GM18511 (cell line): ENCODE results near the gene MRPL18.
"Not testable (repeated sequence)": the region's sequence is repeated elsewhere in the genome, so short reads cannot be mapped to it uniquely, and the experiment has no call there.

Experiments used
- ATAC-seq: cut with Tn5 transposase; IDR thresholded peaks from one replicate; pipeline ENCODE4 v1.9.1; 2021; ENCODE audit warnings: mild to moderate bottlenecking, moderate library complexity; ENCODE audit not compliant: unreplicated experiment

The MRPL18 gene

DNA sequence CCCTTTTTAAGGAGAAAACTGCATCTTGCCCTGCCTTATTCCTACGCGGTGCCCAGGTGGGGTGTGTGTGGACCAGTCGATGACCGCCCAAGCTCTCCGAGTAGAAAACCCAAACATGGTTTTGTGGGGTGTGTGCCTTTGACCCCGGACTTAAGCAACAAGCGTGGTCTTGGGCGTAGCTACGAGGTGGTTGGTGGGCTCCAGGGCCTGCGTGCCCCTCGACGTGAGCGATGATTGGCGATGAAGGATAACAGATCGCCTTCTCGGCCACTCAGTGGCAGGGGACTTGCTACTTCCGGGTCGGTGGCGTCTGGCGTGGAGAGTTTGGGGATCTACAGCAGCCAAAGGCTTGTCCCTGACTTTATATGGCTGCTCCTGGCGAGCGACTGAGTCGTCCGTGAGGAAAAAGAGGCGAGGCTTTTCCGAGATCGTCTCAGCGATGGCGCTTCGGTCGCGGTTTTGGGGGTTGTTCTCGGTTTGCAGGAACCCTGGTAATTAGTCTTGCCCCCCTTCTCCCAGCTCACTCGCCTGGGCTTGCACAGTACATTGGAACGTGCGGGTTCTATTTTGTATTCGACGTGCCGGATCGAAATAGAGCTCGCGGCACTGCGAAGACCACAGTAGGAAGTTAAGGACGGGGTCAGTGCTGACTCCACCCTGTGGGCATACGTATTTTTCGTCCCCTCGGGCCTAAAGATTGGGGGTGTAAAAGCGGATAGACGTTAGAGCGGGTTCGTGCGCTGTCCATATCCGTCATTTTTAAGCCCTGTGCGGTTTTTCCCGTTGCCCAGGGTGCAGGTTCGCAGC, at the start of gene MRPL18:
TSS of gene MRPL18 (plus strand) at position 319 of the 807 bp plus-strand sequence. CDS start at position 440, 121 bp downstream.
- peak; percentile 86 for ATAC-seq

DNA sequence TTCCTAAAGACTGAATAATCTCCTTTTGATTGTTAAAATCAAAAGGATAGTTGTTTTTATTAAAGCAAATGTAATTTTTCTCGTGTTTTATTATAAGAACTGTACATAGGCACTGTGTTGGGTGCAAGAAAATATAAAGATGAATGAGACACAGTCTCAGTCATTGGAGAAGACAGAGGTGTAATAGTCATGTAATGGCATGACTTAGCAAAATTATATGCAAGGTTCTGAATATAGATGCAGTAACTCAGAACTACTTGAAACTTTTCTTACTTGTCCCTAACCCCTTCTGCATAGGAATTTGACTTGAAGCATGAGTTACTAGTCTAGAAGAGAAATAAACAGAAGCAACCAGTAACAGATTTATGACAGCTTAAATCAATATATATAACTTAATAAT, 48.1 kb upstream of the MRPL18 start:
- ATAC-seq = no peak

DNA sequence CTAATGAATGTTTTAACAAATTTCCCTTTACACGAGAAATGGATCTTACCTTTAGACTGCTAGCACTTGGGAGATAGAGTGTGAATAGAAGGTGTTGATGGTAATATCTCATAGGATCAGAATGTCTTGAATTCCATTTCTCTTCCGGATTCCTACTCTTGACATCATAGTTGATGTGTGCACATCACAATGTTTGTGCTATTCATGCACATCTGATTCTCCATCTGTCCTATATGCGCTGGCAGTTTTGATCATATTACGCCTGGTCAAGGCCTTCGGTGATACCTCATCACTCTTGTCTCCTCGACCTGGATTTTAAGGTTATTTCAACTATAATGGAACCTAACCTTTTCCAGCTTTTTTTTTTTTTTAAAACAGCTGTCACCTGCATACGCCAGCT, 45.2 kb upstream of the MRPL18 start:
- no peak for ATAC-seq

DNA sequence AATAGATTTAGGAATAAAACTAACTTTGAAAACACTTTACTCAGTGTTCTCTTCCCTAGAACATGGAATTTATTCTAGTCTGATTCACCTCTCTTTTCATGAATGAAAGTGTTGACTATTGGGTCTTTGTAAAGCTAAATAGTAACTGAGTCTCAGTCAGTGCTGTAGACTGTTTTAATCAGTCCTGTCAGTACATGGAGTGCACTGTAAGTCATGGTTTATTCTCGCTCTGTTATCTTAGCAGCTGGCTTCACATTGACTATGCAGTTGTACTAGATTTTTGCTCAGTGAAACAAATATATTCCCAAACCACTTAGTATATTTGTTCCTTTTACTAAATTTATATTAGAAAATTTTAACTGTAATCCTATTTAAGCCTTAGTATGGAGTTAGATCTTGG, 43.5 kb upstream of the MRPL18 start:
- ATAC-seq = no peak

DNA sequence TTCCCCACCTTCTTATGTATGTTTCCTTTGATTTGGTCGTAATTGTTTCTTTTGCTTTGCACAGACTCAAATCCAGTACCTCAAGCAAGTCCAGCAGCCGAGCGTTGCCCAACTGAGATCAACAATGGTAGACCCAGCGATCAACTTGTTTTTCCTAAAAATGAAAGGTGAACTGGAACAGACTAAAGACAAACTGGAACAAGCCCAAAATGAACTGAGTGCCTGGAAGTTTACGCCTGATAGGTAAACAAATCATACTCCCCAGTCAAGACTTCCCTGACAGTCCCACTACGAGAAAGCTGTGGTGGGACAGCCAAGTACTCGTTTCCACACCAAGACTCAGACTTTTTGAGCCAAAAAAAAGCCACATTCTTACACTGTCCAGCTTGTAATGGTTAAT, 42.1 kb upstream of the MRPL18 start:
- not testable (repeated sequence) for ATAC-seq

DNA sequence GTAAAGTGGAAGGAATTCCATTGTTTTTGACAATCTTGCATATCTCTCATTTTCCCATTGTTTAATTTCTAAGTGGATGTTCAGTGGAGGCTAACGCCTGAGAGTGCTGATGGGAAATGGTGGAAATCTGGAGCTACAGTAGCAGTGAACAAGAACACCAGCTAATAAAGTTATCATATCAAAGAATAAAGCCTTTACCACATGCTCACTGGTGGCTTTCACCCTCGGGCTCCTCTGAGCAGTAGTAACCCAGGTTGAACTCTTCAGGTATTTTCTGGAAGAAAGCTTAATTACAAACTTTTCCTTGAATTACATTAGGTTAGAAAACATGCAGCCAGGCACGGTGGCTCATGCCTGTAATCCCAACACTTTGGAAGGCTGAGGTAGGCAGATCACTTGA, 38.8 kb upstream of the MRPL18 start:
- no peak for ATAC-seq

DNA sequence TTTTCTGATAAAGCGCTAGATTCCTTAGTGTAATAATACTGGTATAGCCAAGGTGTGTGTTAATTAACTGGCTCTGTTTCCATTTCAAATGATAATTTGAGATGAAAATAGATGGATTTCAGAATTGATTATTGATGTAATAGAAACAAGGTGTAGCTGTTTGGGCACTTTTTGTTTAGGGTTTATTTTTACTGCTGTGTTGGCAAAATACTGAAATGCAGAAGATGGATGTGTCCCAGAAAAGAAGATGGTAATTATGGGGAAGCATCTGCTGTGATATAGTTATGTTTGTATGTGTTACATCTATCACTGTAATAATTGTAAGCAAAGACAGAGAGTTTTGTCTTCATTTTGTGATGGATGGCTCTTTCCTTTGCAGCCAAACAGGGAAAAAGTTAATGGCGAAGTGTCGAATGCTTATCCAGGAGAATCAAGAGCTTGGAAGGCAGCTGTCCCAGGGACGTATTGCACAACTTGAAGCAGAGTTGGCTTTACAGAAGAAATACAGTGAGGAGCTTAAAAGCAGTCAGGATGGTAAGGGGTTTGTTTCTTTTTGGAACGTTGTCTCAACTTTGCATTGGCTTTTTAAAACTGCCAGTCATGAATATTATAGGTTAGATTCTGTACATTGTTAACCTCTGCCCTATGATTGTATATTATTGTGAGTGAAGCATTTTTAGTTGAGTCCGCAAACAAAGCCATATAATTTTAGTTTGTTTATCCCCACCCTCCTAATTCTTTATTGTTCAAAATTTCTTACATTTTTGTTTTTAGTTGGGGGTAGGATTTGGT, 37.0 kb upstream of the MRPL18 start:
- ATAC-seq = no peak

DNA sequence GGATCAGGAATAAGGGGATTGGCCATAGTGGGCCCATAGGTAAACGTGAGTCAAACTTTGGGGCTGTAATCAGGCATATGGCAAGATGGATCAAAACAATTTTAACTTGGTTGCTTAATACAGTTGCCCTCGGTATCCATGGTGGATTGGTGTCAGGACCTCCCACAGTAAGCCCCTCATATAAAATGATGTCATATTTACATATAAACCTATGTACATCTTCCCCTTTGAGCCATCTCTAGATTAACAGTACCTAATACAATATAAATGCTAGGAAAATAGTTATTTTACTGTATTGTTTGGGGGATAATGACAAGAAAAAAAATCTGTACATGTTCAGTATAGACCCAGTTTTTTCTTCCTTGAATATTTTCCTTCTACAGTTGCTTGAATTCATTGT, 35.9 kb upstream of the MRPL18 start:
- ATAC-seq = no peak

DNA sequence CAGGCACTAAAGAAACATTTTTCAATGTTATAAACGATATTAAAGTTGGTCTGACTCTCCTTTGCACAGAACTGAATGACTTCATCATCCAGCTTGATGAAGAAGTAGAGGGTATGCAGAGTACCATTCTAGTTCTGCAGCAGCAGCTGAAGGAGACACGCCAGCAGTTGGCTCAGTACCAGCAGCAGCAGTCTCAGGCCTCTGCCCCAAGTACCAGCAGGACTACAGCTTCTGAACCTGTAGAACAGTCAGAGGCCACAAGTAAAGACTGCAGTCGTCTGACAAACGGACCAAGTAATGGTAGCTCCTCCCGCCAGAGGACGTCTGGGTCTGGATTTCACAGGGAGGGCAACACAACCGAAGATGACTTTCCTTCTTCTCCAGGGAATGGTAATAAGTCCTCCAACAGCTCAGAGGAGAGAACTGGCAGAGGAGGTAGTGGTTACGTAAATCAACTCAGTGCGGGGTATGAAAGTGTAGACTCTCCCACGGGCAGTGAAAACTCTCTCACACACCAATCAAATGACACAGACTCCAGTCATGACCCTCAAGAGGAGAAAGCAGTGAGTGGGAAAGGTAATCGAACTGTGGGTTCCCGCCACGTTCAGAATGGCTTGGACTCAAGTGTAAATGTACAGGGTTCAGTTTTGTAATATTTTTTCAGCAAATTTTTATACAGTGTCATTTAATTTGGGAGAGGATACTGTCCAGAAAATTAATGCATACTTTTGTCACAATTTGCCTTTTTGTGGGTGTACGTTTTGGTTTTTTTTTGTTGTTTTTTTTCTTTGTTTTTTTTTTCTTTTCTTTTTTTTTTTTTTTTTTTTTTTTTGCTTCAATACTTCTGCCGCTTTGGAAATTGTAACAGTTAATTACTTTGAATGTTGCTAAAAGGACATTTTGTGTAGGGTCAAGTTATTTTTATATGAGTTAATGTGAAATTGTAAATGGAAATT, 35.0 kb upstream of the MRPL18 start:
- no peak for ATAC-seq

DNA sequence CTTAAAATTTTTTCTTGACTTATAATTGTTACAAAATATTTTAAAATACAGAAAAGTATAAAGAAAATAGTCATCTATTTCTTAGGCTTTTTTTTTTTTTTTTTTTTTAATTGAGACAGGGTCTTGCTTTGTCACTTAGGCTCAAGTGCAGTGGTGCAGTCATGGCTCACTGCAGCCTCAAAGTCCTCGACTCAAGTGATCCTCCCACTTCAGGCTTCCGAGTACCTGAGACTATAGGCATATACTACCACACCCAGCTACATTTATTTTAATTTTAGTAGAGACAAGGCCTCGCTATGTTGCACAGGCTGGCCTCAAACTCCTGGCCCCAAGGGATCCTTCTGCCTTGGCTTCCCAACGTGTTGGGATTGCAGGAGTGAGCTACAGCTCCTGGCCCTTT, 33.8 kb upstream of the MRPL18 start:
- no peak for ATAC-seq

DNA sequence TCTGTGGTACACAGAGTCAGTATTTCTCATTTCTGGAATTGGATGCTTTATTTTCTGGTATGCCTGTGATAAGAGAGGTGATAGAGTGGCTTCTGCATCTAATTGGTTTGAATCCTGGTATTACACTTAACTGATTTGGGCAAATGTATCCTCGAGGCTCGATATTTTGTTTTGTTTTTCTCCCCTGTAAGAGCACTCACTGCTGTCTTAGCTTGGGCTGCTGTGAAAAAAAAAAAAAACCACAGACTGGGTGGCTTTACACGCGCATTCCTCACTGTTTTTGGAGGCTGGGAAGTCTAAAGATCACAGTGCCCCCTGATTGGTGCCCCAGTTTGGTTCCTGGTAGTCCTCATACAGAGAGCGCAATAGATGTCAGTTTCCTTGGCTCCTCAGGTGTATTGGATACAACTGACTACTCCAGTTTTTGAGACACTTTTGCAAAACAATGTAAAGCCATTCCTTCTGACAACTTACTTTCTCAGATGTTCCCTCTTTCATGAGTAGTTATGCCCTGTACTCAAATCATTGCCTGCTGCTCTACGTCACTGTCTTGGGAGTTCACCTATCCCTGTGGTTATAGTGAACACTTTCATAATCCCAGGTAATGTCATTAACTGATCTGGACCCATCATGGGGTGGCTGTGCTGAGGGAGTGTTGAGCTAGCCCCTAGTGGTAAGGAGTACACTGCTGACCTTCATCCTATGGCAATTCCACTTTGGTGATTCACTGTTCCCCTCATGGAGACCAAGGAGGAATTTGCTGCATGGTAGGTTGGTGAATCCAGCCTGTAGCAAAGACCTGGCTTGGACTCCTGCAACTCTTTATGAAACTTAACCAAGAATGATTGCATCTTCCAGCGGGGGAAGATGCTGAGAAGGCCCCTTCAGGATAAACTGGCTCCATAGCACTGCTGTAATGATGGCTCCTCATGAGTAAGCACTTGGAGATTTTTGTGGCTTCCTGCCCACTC, 32.0 kb upstream of the MRPL18 start:
- no peak for ATAC-seq

DNA sequence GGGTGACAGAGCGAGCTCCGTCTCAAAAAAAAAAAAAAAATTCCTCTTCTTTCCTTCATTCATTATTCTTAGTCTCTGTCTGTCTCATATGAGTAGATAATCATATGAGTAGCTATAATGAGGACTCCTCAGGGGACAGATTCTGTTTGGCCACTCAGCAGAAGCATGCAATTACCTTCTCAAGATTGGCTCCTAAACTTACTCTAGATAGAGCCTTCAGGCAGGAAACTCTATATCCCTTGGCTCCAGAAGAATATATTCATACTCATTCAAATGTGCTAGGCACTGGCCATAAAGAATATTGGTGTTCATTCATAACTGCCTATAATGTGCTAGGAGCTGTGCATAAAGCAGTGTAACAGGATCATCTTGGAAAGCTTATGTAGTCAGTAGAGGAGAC, 30.6 kb upstream of the MRPL18 start:
- ATAC-seq = no peak

DNA sequence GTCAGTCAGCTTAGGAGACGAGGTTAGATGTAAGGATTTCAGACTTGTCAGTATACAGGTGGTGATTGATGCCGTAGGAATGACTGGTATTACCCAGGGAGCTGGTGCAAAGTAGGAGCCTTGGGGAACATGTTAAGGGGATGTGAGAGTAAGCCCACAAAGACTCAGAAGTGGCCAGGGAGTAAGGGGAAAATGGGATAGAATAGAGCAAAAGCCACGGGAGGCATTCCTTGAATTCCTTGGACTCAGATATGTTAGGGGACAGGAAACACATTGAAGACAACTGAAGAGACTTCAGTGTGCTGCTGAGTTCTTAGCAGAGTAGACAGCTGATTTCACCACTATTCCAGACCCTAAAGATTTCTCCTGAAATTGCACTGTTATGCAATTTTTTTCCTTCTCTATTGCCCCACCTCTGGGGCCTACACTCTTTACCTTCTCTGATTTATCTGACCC, 29.6 kb upstream of the MRPL18 start:
- no peak for ATAC-seq

DNA sequence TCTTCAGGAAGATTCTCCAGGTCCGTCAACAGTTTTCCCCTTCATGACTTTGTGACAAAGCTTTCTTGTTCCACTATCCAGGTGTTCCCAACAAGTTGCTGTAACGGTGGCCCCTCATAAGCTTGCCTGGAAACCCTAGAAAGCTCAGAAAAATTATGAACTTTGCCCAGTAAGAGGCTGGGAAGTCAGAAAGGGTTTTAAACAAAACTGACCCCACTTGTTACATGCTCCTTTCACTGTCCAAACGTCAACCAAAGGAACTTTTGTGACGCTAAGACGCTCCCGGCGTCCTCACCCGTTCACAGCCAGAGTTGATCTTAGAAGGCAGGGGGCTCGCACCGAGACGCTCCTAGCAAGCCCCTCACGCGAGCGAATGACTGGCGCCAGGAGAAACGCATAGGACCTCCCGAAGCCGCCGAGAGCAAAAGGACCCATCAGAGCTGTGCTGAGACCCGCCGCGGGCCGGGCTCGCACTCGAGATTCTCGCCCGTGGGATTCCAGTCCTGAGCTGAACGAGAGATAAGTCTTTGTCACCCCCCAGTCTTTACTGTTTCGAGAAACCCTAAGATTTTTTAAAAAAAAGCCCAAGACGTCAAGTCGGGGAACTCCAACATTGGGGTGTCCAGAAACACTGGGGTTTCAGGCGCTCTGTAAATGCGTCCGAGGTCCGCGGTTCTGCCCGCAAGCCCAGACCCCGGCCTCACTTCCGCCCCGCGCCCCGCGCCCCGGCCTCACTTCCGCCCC, 29.0 kb upstream of the MRPL18 start:
- ATAC-seq = peak; percentile 4

DNA sequence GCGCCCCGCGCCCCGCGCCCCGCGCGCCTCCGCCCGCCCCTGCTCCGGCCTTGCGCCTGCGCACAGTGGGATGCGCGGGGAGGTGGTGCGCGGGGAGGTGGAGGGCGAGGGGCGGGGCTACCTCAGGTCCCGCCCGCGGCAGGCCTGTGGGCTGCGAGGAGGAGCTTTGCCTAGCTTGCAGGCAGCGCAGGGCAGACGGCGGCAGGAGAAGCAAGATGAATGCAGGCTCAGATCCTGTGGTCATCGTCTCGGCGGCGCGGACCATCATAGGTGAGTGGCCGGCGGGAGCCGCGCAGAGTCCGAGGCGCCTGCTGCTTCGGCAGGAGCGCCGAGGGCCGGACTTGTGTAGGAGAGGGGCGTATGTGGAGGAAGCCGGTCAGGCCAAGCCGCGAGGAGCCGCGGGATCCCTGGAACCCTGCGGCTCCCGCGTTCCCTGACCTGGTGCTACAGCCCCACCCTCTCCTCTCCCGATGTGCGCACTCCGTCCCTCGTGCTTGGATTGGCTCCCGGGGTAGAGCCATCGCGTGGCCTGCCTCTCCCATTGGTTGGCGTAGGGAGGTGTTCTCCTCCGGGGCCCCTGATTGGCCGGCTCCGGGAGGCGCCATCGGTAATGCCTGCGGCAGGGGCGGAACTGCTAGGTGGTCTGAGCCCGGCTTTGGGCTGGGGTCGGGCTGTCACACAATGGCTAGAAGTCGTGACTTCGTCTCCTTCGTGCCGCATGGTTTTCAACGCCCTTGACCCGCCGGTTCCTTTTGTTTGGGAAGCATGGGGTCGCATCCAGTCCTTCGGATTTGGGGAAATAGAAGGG, 28.2 kb upstream of the MRPL18 start, which contains the start of gene ACAT2:
TSS of gene ACAT2 (plus strand) at position 173 of the 808 bp plus-strand sequence. CDS start at position 216, 43 bp downstream.
- peak; percentile 97 for ATAC-seq

DNA sequence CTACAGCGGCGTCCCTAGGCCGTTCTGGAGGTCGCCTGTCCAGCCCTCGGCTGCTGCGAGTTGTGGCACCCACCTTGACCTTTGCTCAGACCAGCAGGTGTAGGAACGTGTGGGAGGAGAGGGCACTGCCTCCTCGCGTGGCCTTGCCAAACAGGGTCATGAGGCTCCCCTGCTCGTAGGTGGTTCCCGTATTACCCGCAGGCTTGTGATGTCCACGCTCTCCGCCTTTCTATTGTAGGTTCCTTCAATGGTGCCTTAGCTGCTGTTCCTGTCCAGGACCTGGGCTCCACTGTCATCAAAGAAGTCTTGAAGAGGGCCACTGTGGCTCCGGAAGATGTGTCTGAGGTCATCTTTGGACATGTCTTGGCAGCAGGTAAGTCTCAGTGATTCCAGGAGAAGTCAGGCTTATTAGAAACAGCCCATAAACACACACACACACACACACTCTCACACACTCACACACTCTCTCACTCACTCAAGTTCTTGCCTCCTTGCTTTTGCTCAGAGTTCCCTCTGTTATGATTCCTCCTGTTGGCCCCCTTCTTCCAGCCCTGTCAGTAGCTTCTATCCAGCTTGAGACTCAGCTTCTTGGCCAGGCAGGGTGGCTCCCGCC, 27.5 kb upstream of the MRPL18 start:
- ATAC-seq = peak; percentile 18

DNA sequence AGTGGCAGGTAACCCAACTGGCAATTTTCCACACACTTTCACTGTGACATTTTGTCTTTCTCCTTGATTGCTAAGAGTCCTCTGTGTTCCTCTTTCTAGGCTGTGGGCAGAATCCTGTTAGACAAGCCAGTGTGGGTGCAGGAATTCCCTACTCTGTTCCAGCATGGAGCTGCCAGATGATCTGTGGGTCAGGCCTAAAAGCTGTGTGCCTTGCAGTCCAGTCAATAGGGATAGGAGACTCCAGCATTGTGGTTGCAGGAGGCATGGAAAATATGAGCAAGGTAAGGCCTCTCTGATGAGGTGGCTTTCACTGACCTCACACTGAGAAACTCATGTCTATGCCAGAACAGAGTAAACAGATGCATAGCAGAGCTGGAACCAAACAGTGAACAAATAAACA, 23.4 kb upstream of the MRPL18 start:
- ATAC-seq = no peak

DNA sequence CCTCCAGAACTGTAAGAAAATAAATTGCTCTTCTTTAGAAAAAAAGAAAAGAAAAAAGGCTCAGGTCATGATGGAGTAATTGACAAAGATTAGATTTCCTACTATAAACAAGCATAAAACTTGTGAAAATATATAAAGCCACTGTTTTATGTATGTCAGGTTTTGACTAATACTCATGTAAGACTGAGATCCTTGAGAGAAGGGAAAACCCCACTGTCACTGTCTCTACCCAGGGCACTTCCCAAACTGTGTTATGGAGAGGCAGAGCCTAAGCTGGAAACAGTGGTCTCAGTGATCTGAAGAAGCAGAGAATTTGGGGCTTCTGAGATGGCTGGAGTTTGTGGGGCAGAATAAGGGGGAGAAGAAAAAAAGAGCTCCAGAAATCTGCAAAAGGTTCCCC, 20.8 kb upstream of the MRPL18 start:
- ATAC-seq = no peak
